ENCODE measurements around the gene SLC9B2.

- TF ChIP-seq CTCF (IDR thresholded peaks at IDR 0.05) (no peak), ATF3 (CRISPR knock-in tag; conservative IDR thresholded peaks at IDR 0.05) (no peak), E2F5 (CRISPR knock-in tag; IDR thresholded peaks at IDR 0.05) (no peak), ELF4 (CRISPR knock-in tag; IDR thresholded peaks at IDR 0.05; ENCODE audit: low read depth) (no peak), MXD4 (CRISPR knock-in tag; IDR thresholded peaks at IDR 0.05; ENCODE audit: borderline replicate concordance) (no peak), ZNF232 (CRISPR knock-in tag; IDR thresholded peaks at IDR 0.05) (no peak), USF1 (CRISPR knock-in tag; IDR thresholded peaks at IDR 0.05) (no peak)
Measured at GRCh38 chr4:103018391-103019307, 57.9 kb downstream of the SLC9B2 start.

All from WTC11 (cell line).